HUES48 (cell line): ENCODE data around the gene A3GALT2.

Experiments
- H3K27ac ChIP-seq: one replicate; pipeline ENCODE4 v1.7.0; 2013; ENCODE audit warnings: low read depth, low read length, inconsistent platforms
- H3K27me3 ChIP-seq: 2 replicates; pipeline ENCODE4 v1.6.1; 2013; ENCODE audit warnings: mild to moderate bottlenecking, low read length; ENCODE audit not compliant: control insufficient read depth, insufficient read depth
- H3K36me3 ChIP-seq: 2 replicates; pipeline ENCODE4 v1.6.1; 2013; ENCODE audit warnings: low read length; ENCODE audit not compliant: control insufficient read depth, insufficient read depth
- H3K4me1 ChIP-seq: 2 replicates; pipeline ENCODE4 v1.6.1; 2013; ENCODE audit warnings: mild to moderate bottlenecking, low read length; ENCODE audit not compliant: control insufficient read depth, insufficient read depth
- H3K4me3 ChIP-seq: 2 replicates; pipeline ENCODE4 v1.5.1; 2013; ENCODE audit warnings: mild to moderate bottlenecking, low read depth, low read length
- H3K9ac ChIP-seq: 2 replicates; pipeline ENCODE4 v1.6.1; 2013; ENCODE audit warnings: mild to moderate bottlenecking, low read depth, low read length, moderate library complexity
- H3K9me3 ChIP-seq: 2 replicates; pipeline ENCODE4 v1.6.1; 2013; ENCODE audit warnings: low read length; ENCODE audit not compliant: control insufficient read depth, insufficient read depth

The A3GALT2 gene

DNA sequence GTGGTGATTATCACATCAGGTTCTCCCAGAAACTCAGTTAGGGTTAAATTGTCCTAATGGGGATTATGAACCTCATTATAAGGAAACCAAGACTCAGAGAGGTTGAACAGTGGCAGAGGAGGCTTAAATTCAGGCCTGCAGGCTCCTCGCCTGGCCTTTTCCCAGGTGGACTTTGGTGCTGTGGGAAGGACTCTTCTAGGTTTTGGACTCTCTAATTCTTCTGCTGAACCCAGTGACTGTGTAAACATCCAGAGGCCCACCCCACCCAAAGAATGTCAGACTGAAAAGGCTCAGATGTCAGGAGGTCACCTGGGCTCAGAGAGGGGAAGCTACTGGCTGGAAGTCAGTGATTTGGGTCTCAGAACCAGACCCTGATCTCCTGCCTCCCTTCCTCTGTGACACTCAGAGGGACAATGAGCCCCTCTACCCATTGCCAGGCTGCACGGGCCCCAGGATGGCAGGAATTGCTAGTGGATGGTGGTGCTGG, 62.1 kb downstream of the A3GALT2 start:
- Histone ChIP-seq H3K4me3 (no peak overlapping the region), H3K9me3 (no peaks in the 10 kb centered on the region), H3K36me3 (peaks cover 4% of the 10 kb centered on the region; the same call in 1 of the 2 replicates), H3K9ac (no peak overlapping the region), H3K4me1 (peaks cover 12% of the 10 kb centered on the region), H3K27me3 (no peaks in the 10 kb centered on the region), H3K27ac (no peak overlapping the region)

DNA sequence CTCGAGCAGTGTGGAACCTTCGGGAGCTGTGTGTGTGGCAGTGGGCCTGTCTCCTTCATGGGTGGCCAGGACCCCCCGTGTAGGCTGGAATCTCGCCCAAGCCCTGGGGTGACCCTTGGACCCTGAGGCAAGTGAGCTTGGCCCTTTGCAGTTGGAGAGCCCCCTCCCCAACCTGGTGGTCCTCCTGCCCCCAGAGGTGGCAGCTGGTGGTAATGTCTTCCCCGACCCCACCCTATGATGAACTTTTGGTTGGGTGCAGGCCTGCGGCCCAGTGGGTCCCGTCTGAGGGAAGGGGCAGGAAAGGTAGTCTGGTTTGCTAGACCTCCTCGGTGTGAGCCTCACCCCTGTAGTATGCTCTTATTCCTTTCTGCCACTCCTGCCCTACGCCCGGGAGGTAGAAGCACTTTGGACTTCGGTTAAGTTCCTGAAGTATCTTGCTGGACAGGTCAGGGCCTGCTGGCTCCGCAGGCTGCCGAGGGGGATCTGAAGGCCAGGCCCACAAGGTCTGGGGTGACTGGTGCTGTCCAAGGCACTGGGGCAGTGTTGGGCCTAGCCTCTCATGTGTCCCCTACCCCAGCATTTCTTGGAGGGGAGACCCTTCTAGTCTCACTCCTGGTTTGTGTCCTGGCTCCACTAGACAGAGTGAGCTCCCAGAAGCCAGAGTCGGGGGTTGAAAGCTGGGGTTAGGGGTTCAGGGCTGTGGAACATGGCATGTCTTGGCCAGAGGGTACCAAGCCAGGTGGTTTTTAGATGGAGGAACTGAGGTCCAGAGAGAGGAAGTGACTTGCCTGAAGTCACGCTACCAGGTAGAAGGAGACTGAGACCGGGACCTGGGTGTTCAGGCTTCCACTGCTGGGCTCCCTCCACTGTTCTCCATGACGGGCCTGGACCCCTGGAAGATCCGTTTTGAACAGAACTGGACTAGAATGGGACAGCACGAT, 62.9 kb downstream of the A3GALT2 start:
- peaks cover 4% of the 10 kb centered on the region; the same call in 1 of the 2 replicates for H3K36me3 ChIP-seq
- no peaks in the 10 kb centered on the region for H3K9me3 ChIP-seq
- no peak overlapping the region for H3K27ac ChIP-seq
- peak overlapping the region; percentile 97 for H3K4me3 ChIP-seq
- no peaks in the 10 kb centered on the region; the same call in 1 of the 2 replicates for H3K27me3 ChIP-seq
- peak overlapping the region; percentile 93; the same call in 1 of the 2 replicates for H3K9ac ChIP-seq
- H3K4me1 ChIP-seq = peaks cover 12% of the 10 kb centered on the region

DNA sequence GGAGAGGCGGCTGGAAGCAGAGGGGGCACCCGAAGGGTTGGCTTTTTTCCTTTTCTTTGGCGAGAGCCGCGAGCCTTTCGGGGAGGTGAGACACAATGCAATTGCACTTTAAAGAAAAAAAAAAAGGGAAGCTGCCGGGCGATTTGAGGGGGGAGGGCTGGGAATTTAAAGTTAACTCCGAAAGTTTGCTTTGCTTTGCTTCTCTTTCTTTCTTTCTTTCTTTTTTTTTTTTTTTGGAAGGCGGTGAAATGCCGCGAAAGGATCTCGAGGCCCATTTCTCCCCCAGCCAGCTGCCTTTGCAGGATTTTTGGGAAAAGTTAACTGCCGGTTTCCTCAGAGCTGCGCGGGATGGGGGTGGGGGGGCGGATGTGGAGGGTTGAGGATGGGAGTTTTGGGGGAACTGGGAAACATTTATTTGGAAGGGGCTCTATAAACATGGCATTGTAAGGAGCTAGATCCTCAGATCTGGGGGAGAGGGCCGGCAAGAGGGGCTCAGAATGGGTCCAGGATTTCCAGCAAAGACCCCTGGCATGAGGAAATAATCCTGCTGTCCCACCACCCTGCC, 63.6 kb downstream of the A3GALT2 start:
- Histone ChIP-seq H3K27ac (peak overlapping the region; percentile 81), H3K9ac (peak overlapping the region; percentile 93), H3K4me1 (peaks cover 12% of the 10 kb centered on the region), H3K36me3 (no peaks in the 10 kb centered on the region; the same call in 1 of the 2 replicates), H3K9me3 (no peaks in the 10 kb centered on the region), H3K4me3 (peak overlapping the region; percentile 97), H3K27me3 (no peaks in the 10 kb centered on the region; the same call in 1 of the 2 replicates)
